SU-DHL-6 (cell line): ENCODE measurements around the gene FBXW11.

Experiments used
- EZH2phosphoT487 ChIP-seq: fragments of 200-600 bp; sonication (generic), shearing (Covaris generic); conservative IDR thresholded peaks from 2 replicates; pipeline ENCODE4 v1.6.1; 2018; ENCODE audit warnings: mild to moderate bottlenecking, antibody characterized with exemption, low read length, moderate library complexity, mixed read lengths
- TF ChIP-seq, protein P1 (sequence below): fragments of 200-600 bp; sonication (generic); IDR thresholded peaks from one replicate; pipeline ENCODE4 v1.5.1; 2017; ENCODE audit warnings: antibody characterized with exemption, mild to moderate bottlenecking, low read length, moderate library complexity; ENCODE audit not compliant: insufficient read depth, poor library complexity, severe bottlenecking

GRCh38 chr5:172028167-172028566 is 21.7 kb upstream of the FBXW11 start:
- TF ChIP-seq, protein P1, sequence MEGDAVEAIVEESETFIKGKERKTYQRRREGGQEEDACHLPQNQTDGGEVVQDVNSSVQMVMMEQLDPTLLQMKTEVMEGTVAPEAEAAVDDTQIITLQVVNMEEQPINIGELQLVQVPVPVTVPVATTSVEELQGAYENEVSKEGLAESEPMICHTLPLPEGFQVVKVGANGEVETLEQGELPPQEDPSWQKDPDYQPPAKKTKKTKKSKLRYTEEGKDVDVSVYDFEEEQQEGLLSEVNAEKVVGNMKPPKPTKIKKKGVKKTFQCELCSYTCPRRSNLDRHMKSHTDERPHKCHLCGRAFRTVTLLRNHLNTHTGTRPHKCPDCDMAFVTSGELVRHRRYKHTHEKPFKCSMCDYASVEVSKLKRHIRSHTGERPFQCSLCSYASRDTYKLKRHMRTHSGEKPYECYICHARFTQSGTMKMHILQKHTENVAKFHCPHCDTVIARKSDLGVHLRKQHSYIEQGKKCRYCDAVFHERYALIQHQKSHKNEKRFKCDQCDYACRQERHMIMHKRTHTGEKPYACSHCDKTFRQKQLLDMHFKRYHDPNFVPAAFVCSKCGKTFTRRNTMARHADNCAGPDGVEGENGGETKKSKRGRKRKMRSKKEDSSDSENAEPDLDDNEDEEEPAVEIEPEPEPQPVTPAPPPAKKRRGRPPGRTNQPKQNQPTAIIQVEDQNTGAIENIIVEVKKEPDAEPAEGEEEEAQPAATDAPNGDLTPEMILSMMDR, result no peak
- no peak for TF ChIP-seq EZH2phosphoT487
